ENCODE results near the gene GAL3ST2. TPM values are rescaled to one million over a fixed set of nuclear protein-coding genes. Genes with fewer than 3 reads are reported as not detected.
"Not testable (repeated sequence)": the region's sequence is repeated elsewhere in the genome, so short reads cannot be mapped to it uniquely, and the experiment has no call there.

GAL3ST2 gene
- polyA plus RNA-seq (2013, experiment 1 of 2; ENCODE audit: insufficient read length), result 0.17 TPM
- 0.26 TPM for polyA plus RNA-seq (2013, experiment 2 of 2; ENCODE audit: insufficient read length)

DNA sequence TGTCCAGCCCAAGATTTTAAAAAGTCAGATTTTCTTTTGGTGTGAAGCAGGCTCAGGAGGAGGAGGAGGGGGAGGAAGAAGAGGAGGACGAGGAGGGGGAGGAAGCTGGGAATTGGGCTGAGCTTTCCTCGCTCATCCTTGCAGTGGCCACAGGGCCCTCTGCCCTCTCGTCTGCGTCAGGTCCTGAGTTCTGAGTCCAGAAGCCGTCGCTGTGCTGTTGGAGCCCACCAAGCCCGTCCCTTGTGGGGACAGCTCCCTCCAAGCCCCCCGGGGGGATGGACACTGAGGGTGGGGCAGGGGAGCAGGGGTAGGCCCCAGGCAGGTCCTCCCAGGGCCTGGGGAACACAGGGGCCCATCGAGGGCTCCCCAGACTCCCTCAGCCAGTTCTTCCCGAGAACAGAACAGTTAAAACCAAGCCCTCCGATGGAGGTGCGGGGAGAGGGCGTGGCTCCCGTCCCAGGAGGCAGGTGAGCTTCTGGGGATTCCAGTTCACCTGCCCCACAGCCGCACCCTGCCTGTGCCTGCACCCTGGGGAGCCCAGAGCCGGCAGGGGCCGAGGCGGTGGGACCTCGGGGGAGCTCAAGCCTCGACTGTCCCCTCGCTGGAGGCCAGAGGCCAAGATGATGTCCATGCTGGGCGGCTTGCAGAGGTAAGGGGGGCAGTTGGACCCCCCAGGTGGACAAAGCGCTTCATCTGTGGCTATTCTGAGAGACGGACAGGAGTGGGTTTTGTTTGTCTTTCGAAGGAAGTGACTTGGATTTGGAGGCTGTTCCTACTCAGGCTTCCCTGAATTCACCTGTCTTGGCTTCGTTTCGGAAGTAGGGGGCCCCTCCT is at the start of gene GAL3ST2:
TSS of gene GAL3ST2 (plus strand) at position 487 of the 834 bp plus-strand sequence. CDS start at position 621, 134 bp downstream.
- no peak for DNase-seq

DNA sequence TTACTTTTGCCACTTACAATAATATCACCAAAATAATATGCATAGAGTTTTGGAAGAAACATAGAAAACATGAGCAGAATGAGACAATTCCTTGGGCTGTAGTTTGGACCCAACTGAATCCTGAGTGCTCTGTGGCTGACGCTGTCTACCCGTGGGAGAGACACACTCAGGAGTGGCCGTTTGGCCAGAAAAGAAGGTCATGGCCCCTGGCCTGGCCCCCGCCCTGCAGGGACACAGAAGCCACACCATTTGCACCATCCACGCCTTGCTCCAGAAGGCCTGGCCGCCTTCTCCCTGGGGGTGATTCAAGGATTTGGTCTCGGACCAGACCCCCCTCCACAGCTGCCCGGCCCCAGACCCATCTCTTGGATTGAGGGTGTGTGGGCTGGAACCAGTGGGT is 48.6 kb upstream of the GAL3ST2 start:
- no peak for DNase-seq

DNA sequence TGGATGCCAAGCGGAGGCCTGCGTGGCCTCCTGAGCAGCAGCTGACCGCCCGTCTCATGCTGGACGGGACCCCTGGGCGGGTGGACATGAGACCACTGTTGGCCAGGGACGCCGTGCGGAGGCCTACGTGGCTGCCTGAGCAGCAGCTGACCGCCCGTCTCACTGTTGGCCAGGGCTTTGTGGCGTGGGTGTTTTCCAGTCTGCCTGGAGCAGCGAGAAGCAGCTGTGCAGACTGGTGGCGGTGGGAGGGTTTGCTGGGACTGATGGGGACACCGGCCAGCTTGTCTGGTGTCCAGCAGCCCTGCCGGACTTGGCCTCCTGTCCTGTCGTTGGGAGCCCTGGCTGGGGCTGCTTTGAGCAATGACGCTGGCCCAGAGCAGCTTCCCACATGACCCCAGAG is 48.0 kb upstream of the GAL3ST2 start:
- no peak for DNase-seq

DNA sequence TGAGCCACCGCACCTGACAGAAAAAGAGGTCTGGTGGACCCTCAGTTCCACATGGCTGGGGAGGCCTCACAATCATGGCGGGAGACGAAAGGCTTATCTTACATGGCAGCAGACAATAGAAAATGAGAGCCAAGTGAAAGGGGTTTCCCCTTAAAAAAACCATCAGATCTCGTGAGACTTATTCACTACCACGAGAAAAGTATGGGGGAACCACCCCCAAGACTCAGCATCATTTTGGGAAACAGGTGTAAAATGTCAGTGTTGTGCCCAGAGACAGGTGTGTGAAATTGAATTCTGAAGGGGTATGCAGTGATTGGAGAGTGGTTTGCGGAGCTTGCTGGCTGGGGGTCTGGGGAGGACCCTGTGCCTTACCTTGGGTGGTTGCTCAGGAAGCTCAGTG is 46.8 kb upstream of the GAL3ST2 start:
- no peak for DNase-seq

DNA sequence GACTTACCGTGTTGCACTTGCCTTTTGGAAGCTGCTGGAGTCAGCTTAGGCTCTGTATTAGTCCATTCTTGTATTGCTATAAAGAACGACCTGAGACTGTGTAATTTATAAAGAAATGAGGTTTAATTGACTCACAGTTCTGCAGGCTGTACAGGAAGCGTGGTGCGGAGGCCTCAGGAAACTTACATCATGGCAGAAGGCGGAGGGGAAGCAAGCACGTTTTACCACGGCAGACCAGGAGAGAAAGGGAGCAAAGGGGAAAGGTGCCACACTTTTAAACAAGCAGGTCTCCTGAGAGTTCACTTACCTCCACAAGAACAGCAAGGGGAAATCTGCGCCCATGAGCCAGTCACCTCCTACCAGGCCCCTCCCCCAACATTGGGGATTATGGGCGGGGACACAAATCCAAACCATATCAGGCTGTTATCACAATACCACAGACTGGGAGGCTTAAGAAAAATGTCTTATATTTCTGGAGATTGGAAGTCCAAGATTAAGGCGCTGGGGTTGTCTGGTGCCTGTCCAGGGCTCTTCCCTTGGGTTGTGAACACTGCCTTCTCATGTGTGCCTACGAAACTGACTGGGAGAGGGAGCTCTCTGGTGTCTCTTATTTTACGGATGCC is 45.8 kb upstream of the GAL3ST2 start:
- DNase-seq, result no peak

DNA sequence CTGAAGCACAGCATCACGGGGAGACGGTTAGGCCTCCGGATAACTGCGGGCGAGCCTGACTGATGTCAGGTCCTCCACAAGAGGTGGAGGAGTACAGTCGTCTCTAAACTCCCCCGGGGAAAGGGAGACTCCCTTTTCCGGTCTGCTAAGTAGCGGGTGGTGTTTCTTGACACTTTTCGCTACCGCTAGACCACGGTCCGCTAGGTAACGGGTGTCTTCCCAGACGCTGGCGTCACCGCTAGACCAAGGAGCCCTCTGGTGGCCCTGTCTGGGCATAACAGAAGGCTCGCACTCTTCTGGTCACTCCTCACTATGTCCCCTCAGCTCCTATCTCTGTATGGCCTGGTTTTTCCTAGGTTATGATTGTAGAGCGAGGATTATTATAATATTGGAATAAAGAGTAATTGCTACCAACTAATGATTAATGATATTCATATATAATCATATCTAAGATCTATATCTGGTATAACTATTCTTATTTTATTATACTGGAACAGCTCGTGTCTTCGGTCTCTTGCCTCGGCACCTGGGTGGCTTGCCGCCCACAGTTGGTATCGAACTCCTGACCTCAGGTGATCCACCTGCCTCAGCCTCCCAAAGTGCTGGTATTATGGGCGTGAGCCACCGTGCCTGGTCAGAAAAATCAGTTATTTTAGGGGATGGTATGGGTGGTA is 44.0 kb upstream of the GAL3ST2 start:
- peak; percentile 24 for DNase-seq

DNA sequence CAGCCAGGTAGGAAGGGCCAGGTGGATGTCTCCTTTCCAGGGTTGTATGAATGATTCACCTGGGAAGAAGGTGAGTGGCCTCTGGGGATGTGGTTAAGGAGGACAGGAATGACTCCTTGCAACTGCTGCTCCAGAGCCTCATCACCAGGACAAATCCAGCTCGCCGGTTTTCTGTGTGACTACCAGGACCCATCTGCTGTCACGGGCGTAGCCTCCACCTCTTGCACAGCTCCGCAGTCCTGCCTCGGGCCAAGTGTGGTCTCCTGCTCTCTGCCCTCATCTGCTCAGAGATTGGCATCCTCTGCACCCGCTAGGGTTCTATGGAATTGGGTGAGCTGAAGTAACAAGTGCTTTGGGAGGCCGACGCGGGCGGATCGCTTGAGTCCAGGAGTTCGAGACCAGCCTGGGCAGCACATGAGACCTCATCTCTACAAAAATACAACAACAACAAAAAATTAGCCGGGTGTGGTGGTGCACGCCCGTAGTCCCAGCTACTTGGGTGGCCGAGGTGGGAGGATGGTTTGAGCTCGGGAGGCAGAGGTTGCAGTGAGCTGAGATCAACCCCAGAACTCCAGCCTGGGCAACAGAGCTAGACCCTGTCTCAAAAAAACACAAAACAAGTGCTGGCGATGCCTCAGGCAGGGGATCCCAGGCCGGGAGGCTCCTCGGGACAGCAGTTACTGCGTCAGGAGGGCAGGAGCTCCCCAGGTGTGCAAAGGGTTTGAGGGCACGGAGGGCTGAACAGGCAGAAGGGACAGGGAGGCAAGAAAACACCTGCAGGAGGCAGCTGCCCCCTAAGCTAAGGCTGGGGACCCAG is 43.0 kb upstream of the GAL3ST2 start:
- DNase-seq, result no peak

DNA sequence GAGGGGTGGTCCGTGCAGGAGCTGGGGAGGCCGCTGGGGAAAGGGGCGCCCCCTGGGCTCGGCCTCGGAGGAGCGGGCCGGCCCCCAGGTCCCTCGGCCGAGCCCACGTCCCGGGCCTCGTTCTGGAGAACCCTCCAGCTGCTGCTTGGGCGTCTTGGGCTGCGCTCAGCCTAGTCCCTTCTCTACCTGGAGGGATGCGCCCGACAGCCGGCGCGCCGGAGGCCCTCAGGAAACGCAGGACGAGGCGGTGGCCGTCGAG is 42.5 kb upstream of the GAL3ST2 start:
- DNase-seq, result no peak

DNA sequence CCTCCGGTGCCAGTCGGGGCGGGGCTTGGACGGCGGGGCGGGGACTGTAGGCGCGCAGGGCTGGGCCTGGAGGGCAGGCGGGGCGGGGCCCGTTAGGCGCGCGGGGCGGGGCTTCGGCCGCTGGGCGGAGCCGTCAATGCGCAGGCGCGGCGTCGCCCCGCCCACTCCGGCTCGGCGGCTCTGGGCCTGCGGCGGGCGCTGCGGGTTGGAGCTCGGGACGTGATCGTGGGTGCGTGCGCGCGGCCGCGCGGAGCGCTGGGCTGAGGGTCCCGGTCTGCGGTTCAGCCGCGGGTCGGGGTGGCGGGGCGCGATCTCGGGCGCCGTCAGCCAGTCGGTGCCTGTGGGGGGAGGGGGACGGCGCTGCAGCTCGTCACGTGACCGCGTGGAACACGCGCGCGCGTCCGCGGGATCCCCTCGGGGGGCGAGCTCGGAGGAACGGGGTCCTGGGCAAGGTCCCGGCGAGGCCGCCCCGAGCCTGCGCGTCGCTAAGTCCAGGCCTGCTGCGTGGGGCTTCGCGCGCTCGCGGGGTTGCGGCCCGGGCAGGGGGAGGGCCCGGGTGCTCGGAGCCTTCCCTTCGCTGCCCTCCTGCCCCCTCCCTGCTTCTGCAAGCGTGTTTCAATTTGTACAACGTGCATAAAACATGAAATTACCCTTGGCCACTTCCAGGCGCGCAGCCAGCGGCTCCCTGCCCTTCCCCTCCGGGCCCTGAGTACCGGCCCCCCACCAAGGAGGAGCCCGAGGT is 42.0 kb upstream of the GAL3ST2 start, which contains the start of gene D2HGDH:
TSS of gene D2HGDH (plus strand) at position 164 of the 742 bp plus-strand sequence. CDS start 595 bp downstream, outside the sequence.
- DNase-seq, result peak; percentile 84

DNA sequence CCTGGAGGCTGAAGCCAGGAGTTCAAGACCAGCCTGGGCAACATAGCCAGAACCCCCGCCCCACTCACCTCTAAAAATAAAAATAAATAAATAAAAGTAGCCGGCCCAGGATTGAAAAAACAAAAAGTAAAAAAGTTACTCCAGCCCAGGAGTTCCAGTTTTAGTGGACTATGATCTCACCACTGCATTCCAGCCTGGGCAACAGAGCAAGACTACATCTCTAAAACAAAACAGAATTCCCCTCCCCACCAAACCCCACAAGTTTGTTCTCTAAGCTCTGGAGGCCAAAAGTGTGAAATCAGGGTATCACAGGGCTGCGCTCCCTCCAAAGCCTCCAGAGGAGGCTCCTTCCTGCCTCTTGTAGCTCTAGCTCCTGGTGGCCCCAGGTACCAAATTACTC is 40.5 kb upstream of the GAL3ST2 start:
- DNase-seq, result no peak

DNA sequence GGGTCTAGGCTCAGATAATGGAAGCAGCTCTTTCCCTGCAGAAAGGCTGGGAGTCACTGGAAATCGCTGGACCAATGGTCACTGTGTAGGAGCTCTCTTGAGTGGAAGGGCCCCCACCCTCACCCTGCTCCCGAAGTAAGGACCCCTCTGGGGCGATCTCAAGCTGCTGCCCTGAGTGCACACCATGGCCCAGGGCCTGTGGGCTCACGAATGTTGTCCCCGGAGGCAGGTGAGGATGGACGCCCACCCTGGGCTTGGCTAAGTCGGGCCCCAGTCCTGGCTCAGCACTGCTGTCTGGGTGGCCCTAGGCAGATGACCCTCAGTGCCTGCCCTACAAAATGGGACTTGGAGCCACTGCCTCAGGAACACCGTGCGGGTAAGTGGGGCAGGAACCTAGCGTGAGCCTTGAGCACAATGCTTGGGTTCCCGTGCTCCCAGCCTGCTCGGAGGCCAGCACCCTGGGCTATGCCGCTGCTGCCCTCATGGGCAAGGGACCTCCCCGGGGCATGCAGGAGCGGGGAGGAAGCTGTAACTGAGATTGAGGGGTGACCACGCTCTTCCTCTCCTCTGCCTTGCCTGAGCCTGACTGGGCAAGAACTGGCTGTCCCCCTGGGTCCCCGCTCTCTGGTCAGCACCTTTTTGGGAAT is 38.5 kb upstream of the GAL3ST2 start:
- DNase-seq, result no peak

DNA sequence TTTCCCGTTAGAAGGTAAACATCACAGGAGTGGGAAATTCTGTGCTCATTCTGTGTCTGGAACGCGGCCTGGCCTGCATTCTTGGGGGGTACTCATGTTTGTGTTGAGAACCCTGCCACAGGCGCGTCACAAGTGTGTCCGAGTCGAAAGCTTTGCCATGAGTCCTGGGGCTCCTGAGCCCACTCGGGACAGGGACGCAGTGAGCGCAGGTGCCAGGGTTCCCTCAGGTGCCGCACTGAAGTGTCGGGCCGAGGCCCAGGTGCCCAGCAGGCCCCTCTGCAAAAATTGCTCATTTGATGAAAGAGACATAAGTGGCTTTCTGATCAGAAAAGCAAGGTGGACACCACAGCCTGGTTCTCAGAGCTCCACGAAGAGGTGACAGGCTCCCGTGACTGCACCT is 37.4 kb upstream of the GAL3ST2 start:
- DNase-seq, result no peak

DNA sequence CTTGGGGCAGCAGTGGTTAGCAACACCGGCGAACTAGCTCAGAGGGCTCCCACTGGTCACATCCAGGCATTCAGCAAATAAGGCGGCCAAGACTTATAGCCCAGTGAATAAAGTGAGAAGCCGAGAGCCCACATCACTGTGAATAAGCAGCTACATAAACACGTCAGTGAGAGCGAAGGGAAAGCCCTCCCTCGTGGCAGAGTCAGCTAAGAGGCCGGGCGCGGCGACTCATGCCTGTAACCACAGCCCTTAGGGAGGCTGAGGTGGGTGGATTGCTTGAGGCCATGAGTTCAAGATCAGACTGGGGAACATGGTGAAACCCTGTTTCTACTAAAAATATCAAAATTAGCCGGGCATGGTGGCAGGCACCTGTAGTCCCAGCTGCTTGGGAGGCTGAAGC is 37.0 kb upstream of the GAL3ST2 start:
- peak; percentile 40 for DNase-seq

DNA sequence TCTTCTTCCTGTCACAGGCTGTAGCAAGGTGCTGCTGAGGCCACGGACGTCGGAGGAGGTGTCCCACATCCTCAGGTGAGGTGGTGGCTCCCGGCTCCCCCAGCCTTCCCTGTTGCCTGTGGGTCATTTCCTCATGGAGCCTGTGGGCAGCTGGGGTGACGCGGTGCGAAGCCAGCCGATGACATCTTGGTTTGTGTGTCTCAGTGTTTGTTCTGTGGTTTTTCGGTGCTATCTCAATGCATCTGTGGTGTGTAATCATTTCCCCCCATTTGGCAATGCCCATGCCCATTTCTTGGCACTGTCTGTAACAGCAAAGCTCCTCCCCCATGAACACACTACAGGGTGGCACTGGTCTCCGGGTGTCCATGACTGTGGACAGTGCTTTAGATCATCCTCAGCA is 35.6 kb upstream of the GAL3ST2 start:
- DNase-seq, result no peak

DNA sequence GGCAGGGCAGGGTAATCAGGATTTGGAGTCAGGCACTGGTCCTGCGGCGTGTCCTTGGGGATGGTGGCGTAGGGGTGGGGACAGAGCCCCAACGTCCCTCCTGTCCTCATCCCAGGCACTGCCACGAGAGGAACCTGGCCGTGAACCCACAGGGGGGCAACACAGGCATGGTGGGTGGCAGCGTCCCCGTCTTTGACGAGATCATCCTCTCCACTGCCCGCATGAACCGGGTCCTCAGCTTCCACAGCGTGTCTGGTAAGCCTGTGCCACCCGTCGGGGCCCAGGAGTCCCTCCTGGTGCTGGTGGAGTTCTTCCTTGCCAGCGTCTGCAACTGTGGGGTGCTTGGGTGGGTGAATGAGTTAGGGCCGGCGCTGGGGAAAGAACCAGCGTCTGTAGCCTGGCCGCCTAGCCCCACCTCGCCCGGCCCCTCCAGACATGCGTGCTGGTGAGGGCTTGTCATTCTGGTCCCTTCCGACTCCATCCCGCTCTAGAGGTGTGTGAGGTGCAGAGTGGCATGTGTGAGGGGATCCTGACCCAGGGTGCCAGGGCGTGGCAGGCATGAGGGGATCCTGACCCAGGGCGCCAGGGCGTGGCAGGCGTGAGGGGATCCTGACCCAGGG is 34.2 kb upstream of the GAL3ST2 start:
- no peak for DNase-seq

DNA sequence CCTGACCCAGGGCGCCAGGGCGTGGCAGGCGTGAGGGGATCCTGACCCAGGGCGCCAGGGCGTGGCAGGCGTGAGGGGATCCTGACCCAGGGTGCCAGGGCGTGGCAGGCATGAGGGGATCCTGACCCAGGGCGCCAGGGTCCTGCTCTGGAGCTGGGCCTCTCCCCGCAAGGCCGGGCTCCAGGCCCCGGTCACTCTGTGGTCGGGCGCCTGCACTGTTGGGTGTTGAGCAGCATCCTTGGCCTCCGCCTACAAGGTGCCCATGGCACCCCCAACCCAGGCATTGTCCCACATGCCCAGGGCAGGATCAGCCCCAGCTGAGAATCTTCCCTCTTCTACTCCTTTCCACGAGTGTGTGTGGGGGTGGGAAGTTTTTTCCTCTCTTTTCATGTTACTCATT is 33.6 kb upstream of the GAL3ST2 start:
- DNase-seq, result not testable (repeated sequence)

DNA sequence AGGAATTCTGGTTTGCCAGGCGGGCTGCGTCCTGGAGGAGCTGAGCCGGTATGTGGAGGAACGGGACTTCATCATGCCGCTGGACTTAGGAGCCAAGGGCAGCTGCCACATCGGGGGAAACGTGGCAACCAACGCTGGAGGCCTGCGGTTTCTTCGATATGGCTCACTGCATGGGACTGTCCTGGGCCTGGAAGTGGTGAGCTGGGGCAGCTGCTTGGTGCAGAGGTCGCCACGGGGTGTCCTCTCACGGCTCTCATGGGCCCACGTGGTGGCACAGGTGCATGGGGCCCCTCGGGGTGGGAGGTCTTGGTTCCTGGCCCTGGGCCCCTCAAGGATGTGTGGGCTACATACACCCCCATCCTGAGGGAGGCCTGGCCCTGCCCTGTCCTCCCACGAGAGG is 33.0 kb upstream of the GAL3ST2 start:
- no peak for DNase-seq

DNA sequence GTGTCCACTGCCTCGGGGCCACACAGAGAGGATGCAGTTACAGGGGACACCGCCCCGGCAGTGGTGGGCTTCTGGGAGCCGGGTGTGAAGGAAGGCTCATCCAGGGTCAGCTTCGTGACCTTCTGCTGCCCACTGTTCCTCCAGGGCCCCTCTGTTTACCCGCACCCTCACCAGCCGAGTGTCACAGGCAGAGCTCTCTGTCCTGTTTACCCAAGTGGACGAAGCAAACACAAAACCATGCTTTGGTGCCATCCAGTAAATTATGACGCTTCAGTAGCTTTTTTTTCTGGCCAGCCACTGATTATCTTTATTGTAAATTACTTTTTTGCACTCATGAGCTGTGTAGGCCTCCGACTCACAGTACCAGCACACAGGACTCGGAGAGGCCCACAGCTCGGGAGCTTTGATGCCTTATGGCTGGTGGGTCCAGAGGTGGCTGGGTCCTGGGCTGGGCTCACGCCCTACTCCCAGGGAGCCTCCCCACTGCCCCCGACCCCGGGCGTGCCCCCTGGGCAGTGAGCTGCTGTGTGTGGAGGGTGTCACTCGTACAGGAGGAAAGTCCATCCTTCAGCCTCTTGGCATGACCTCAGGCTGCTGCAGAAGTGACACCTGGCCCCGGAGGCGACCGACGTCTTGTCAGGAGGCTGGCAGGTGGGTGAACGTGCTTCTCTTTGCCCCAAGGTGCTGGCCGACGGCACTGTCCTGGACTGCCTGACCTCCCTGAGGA is 32.4 kb upstream of the GAL3ST2 start:
- no peak for DNase-seq

DNA sequence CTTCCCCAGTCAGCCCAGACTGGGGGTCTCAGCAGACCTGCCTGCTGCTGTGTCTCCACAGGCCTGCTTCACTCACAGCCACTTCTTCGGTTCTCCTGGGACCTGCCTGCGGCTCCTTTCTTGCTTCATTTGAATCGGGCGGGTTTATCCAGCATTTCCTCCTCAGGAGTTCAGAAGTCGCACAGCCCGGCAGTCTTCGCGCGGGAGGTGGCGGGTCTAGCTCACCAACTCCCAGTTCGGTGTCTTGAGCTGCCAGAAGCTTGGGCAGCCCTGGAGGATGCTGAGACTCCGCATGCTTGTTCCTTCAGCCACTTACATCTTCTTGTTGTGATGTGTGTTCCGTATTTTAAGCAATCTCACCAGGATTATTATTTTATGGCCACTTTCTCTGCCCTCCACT is 31.3 kb upstream of the GAL3ST2 start:
- DNase-seq, result no peak

DNA sequence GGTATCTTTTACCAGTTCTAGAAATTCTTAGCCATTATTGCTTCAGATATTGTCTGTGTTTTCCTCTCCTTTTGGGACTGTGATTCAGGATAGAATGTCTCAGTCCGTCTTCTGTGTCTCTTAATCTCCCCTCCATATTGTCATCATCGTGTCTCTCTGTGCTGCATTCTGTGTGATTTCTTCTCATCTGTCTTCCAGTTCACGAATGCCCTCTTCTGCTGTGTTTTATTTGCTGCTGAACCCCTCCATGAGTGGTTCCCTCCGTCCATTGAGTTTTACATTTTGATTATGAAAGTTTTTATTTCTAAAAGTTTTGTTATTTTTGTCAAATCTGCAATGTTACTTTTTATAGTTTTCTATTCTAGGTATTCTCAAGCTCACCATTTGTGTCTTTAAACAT is 30.5 kb upstream of the GAL3ST2 start:
- no peak for DNase-seq

Data from fibroblast of skin of abdomen (primary cell).